DOHH2 (cell line): ENCODE results near the gene KCNJ15.

Source experiments
- H3F3A ChIP-seq: fragments of 200-600 bp; sonication (generic), shearing (Covaris generic); 2 replicates; pipeline ENCODE4 v1.6.0; 2016; ENCODE audit warnings: antibody characterized with exemption, mild to moderate bottlenecking; ENCODE audit not compliant: control insufficient read depth, insufficient read depth
- H3K27ac ChIP-seq: fragments of 200-600 bp; sonication (generic); 2 replicates; pipeline ENCODE4 v1.5.1; 2014; ENCODE audit warnings: low read depth, mild to moderate bottlenecking, low read length, moderate library complexity
- H3K27me3 ChIP-seq: fragments of 200-600 bp; sonication (generic); 2 replicates; pipeline ENCODE4 v1.6.1; 2014; ENCODE audit warnings: mild to moderate bottlenecking, low read length, mixed read lengths; ENCODE audit not compliant: control insufficient read depth
- H3K36me3 ChIP-seq: fragments of 200-600 bp; sonication (generic); 2 replicates; pipeline ENCODE4 v1.6.1; 2014; ENCODE audit warnings: mild to moderate bottlenecking, low read length, moderate library complexity, mixed read lengths; ENCODE audit not compliant: control insufficient read depth
- H3K4me1 ChIP-seq: fragments of 200-600 bp; sonication (generic); 2 replicates; pipeline ENCODE4 v1.6.1; 2014; ENCODE audit warnings: mild to moderate bottlenecking, low read length, mixed read lengths; ENCODE audit not compliant: control insufficient read depth
- H3K4me2 ChIP-seq: fragments of 200-600 bp; sonication (generic); 2 replicates; pipeline ENCODE4 v1.6.0; 2014; ENCODE audit warnings: mild to moderate bottlenecking, low read length, moderate library complexity
- H3K4me3 ChIP-seq: fragments of 200-600 bp; sonication (generic); 2 replicates; pipeline ENCODE4 v1.5.1; 2014; ENCODE audit warnings: mild to moderate bottlenecking, low read length, mixed read lengths
- H3K79me2 ChIP-seq: fragments of 200-600 bp; sonication (generic); 2 replicates; pipeline ENCODE4 v1.6.1; 2014; ENCODE audit warnings: mild to moderate bottlenecking, low read length, mixed read lengths; ENCODE audit not compliant: control insufficient read depth
- H3K9me2 ChIP-seq: fragments of 200-600 bp; sonication (generic); replicated peaks from 2 replicates; pipeline ENCODE4 v1.6.1; 2014; ENCODE audit warnings: mild to moderate bottlenecking, low read length, mixed read lengths; ENCODE audit not compliant: control insufficient read depth
- H3K9me3 ChIP-seq: fragments of 200-600 bp; sonication (generic); 2 replicates; pipeline ENCODE4 v1.6.1; 2014; ENCODE audit warnings: antibody characterized with exemption, low read length, mixed read lengths; ENCODE audit not compliant: control insufficient read depth, insufficient read depth
- H4K20me1 ChIP-seq: fragments of 200-600 bp; sonication (generic); 2 replicates; pipeline ENCODE4 v1.6.0; 2014; ENCODE audit warnings: low read depth, mild to moderate bottlenecking, antibody characterized with exemption, low read length, moderate library complexity; ENCODE audit not compliant: control insufficient read depth, insufficient read depth
- EZH2phosphoT487 ChIP-seq: fragments of 200-600 bp; sonication (generic); IDR thresholded peaks from 2 replicates; pipeline ENCODE4 v1.6.1; 2017; ENCODE audit warnings: borderline replicate concordance, mild to moderate bottlenecking, antibody characterized with exemption, low read length, moderate library complexity, mixed read lengths
- TF ChIP-seq, protein P1 (sequence below): fragments of 200-600 bp; sonication (generic); IDR thresholded peaks from one replicate; pipeline ENCODE4 v1.5.1; 2014; ENCODE audit warnings: antibody characterized with exemption, mild to moderate bottlenecking, low read depth, low read length; ENCODE audit not compliant: poor library complexity, severe bottlenecking

The KCNJ15 gene

DNA sequence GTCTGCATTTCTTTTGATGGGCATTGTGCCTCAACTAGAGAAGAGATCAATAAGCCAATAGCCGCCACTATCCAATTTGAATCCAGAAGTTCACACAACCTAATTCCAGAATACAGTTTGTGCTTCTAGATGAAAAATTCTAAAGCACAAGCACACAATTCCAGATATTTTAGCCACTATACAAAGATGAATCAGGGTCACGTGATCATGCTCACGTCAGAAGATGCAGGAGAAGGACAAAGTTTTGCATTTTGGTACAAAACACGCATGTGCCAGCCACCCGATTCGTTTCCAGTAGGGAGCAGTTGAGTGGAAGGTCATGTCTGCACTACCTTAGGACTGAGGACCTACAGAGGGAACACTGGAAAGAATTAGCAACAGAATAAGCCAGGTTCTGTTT is 3.6 kb downstream of the KCNJ15 start:
- Histone ChIP-seq H3K36me3 (no peaks in the 10 kb centered on the region), H3K27me3 (no peaks in the 10 kb centered on the region), H3F3A (no peaks in the 10 kb centered on the region), H3K4me3 (no peak overlapping the region), H4K20me1 (no peaks in the 10 kb centered on the region), H3K4me1 (no peaks in the 10 kb centered on the region), H3K27ac (no peak overlapping the region), H3K4me2 (no peak overlapping the region), H3K9me3 (no peaks in the 10 kb centered on the region), H3K9me2 (no peaks in the 10 kb centered on the region), H3K79me2 (no peaks in the 10 kb centered on the region)
- TF ChIP-seq, protein P1, sequence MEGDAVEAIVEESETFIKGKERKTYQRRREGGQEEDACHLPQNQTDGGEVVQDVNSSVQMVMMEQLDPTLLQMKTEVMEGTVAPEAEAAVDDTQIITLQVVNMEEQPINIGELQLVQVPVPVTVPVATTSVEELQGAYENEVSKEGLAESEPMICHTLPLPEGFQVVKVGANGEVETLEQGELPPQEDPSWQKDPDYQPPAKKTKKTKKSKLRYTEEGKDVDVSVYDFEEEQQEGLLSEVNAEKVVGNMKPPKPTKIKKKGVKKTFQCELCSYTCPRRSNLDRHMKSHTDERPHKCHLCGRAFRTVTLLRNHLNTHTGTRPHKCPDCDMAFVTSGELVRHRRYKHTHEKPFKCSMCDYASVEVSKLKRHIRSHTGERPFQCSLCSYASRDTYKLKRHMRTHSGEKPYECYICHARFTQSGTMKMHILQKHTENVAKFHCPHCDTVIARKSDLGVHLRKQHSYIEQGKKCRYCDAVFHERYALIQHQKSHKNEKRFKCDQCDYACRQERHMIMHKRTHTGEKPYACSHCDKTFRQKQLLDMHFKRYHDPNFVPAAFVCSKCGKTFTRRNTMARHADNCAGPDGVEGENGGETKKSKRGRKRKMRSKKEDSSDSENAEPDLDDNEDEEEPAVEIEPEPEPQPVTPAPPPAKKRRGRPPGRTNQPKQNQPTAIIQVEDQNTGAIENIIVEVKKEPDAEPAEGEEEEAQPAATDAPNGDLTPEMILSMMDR, result no peak
- no peak for TF ChIP-seq EZH2phosphoT487

- Histone ChIP-seq H3K4me2 (no peak overlapping the region), H4K20me1 (no peaks in the 10 kb centered on the region), H3K4me3 (no peak overlapping the region), H3K9me2 (no peaks in the 10 kb centered on the region), H3K4me1 (no peaks in the 10 kb centered on the region), H3K9me3 (no peaks in the 10 kb centered on the region), H3K27ac (no peak overlapping the region), H3K36me3 (no peaks in the 10 kb centered on the region), H3F3A (no peaks in the 10 kb centered on the region), H3K27me3 (no peaks in the 10 kb centered on the region), H3K79me2 (no peaks in the 10 kb centered on the region)
- no peak for TF ChIP-seq EZH2phosphoT487
- TF ChIP-seq, protein P1, result no peak
These were observed 5.1 kb downstream of the KCNJ15 start for GRCh38 chr21:38261851-38262250.

- Histone ChIP-seq H3K27ac (no peak overlapping the region), H3K36me3 (no peaks in the 10 kb centered on the region), H3K4me2 (no peak overlapping the region), H3K4me1 (no peaks in the 10 kb centered on the region), H4K20me1 (no peaks in the 10 kb centered on the region), H3F3A (no peaks in the 10 kb centered on the region), H3K79me2 (no peaks in the 10 kb centered on the region), H3K9me2 (no peaks in the 10 kb centered on the region), H3K9me3 (no peaks in the 10 kb centered on the region), H3K27me3 (no peaks in the 10 kb centered on the region), H3K4me3 (no peak overlapping the region)
- TF ChIP-seq, protein P1, result no peak
- no peak for TF ChIP-seq EZH2phosphoT487
These were observed 6.7 kb downstream of the KCNJ15 start for GRCh38 chr21:38263493-38263892.

GRCh38 chr21:38264571-38264970 is 7.8 kb downstream of the KCNJ15 start:
- Histone ChIP-seq H3K4me2 (no peak overlapping the region), H3K4me1 (no peaks in the 10 kb centered on the region), H3K27ac (no peak overlapping the region), H3K79me2 (no peaks in the 10 kb centered on the region), H3K4me3 (no peak overlapping the region), H3K27me3 (no peaks in the 10 kb centered on the region), H4K20me1 (no peaks in the 10 kb centered on the region), H3K36me3 (no peaks in the 10 kb centered on the region), H3F3A (no peaks in the 10 kb centered on the region), H3K9me2 (no peaks in the 10 kb centered on the region), H3K9me3 (no peaks in the 10 kb centered on the region)
- TF ChIP-seq, protein P1, result no peak
- no peak for TF ChIP-seq EZH2phosphoT487
